Measurements from ENCODE around the gene SGPP2.

SGPP2 gene

GRCh38 chr2:222485367-222486211, 61.2 kb downstream of the SGPP2 start:
- TF ChIP-seq ZFX (IDR thresholded peaks at IDR 0.05; ENCODE audit: borderline replicate concordance) (no peak), CTCF (IDR thresholded peaks at IDR 0.05) (no peak)
- no peak overlapping the region for H3K27ac ChIP-seq

- TF ChIP-seq ZFX (IDR thresholded peaks at IDR 0.05; ENCODE audit: borderline replicate concordance) (no peak), CTCF (IDR thresholded peaks at IDR 0.05) (no peak)
Measured at GRCh38 chr2:222490131-222490530, 65.8 kb downstream of the SGPP2 start.

GRCh38 chr2:222492683-222493082, 68.3 kb downstream of the SGPP2 start:
- TF ChIP-seq ZFX (IDR thresholded peaks at IDR 0.05; ENCODE audit: borderline replicate concordance): no peak
- no peak for TF ChIP-seq CTCF (IDR thresholded peaks at IDR 0.05)

More at GRCh38 chr2:222490131-222490530, 65.8 kb downstream of the SGPP2 start:
- H3K27ac ChIP-seq: no peak overlapping the region

GRCh38 chr2:222494104-222494739, 69.9 kb downstream of the SGPP2 start:
- TF ChIP-seq CTCF (IDR thresholded peaks at IDR 0.05): no peak
- TF ChIP-seq ZFX (IDR thresholded peaks at IDR 0.05; ENCODE audit: borderline replicate concordance): no peak
- no peak overlapping the region for H3K27ac ChIP-seq

More at GRCh38 chr2:222492683-222493082, 68.3 kb downstream of the SGPP2 start:
- H3K27ac ChIP-seq: no peak overlapping the region

- no peak for TF ChIP-seq CTCF (IDR thresholded peaks at IDR 0.05)
- TF ChIP-seq ZFX (IDR thresholded peaks at IDR 0.05; ENCODE audit: borderline replicate concordance): no peak
- H3K27ac ChIP-seq: no peak overlapping the region
Measured at GRCh38 chr2:222495388-222495787, 71.0 kb downstream of the SGPP2 start.

GRCh38 chr2:222499226-222499625, 74.9 kb downstream of the SGPP2 start:
- H3K27ac ChIP-seq: no peak overlapping the region
- TF ChIP-seq CTCF (IDR thresholded peaks at IDR 0.05): no peak
- no peak for TF ChIP-seq ZFX (IDR thresholded peaks at IDR 0.05; ENCODE audit: borderline replicate concordance)

GRCh38 chr2:222504191-222504590, 79.8 kb downstream of the SGPP2 start:
- no peak overlapping the region for H3K27ac ChIP-seq
- TF ChIP-seq ZFX (IDR thresholded peaks at IDR 0.05; ENCODE audit: borderline replicate concordance): no peak
- no peak for TF ChIP-seq CTCF (IDR thresholded peaks at IDR 0.05)

Data from 22Rv1 (cell line).